Natural killer cell (primary cell): Measurements from ENCODE around the gene GNG7. TPM values are rescaled to one million over a fixed set of nuclear protein-coding genes. Genes with fewer than 3 reads are reported as not detected.

Experiments used
- ATAC-seq, 3 donors: fragments of 150-1000 bp in 2 of 3; fragments of 200-7000 bp in 1 of 3; cut with Tn5 transposase; 1 replicate in 1 of 3; 2 replicates in 2 of 3; pipeline ENCODE4 v1.10.0; 2021; ENCODE audit warnings: mild to moderate bottlenecking in 2 of 3, moderate library complexity in 2 of 3
- DNase-seq, 2 donors: peaks; one replicate each; pipeline versions ENCODE4 v3.0.0 to v3.0.0-alpha.2; 2013 to 2021; ENCODE audit warnings: mixed read lengths in 1 of 2
- H3K27ac ChIP-seq: one replicate; pipeline ENCODE4 v1.5.1; 2013; ENCODE audit warnings: mild to moderate bottlenecking, low read length
- H3K27me3 ChIP-seq: one replicate; pipeline ENCODE4 v1.6.1; 2013; ENCODE audit warnings: low read length; ENCODE audit not compliant: control insufficient read depth, insufficient read depth
- H3K36me3 ChIP-seq: one replicate; pipeline ENCODE4 v1.6.1; 2013; ENCODE audit warnings: low read length; ENCODE audit not compliant: control insufficient read depth, insufficient read depth
- H3K4me1 ChIP-seq: one replicate; pipeline ENCODE4 v1.6.1; 2013; ENCODE audit warnings: low read length; ENCODE audit not compliant: control insufficient read depth, insufficient read depth
- H3K4me3 ChIP-seq: one replicate; pipeline ENCODE4 v1.5.1; 2013; ENCODE audit warnings: low read length
- H3K9me3 ChIP-seq: one replicate; pipeline ENCODE4 v1.6.1; 2013; ENCODE audit warnings: low read length; ENCODE audit not compliant: control insufficient read depth, insufficient read depth
- H3K27ac Mint-ChIP-seq, 2 donors: one replicate each; pipeline ENCODE4 v1.8.0; 2022; ENCODE audit warnings: mild to moderate bottlenecking in 2 of 2, mixed read lengths in 2 of 2, moderate library complexity in 1 of 2
- H3K27me3 Mint-ChIP-seq, 2 donors: one replicate each; pipeline ENCODE4 v1.8.0; 2022; ENCODE audit warnings: low read depth in 2 of 2, mixed read lengths in 2 of 2
- H3K36me3 Mint-ChIP-seq: one replicate; pipeline ENCODE4 v1.8.0; 2022; ENCODE audit warnings: mixed read lengths
- H3K4me1 Mint-ChIP-seq, 2 donors: one replicate each; pipeline ENCODE4 v1.8.0; 2022; ENCODE audit warnings: mixed read lengths in 2 of 2
- H3K4me3 Mint-ChIP-seq: one replicate; pipeline ENCODE4 v1.8.0; 2022; ENCODE audit warnings: mild to moderate bottlenecking, moderate library complexity, mixed read lengths
- H3K9me3 Mint-ChIP-seq, 2 donors: one replicate each; pipeline ENCODE4 v1.8.0; 2022; ENCODE audit warnings: mixed read lengths in 2 of 2
- WGBS: methylation state at CpG from one replicate; pipeline ENCODE4 v1.1.7; 2013; ENCODE audit warnings: missing lambda C conversion rate; ENCODE audit not compliant: insufficient coverage; 5-methylcytosine and 5-hydroxymethylcytosine counted together
- intact Hi-C: fragments of 100-400 bp; cut with micrococcal nuclease; formaldehyde crosslinking; loops from one replicate; pipeline ENCODE4 v1.14.2; 2022
- total RNA-seq, 4 donors: library from RNA; stranded (reverse); fragments of 120-200 nt in 1 of 4; gene quantifications; one replicate each; pipeline versions ENCODE4 v1.2.3 to v1.2.4, GENCODE V29; 2013 to 2022
- TF ChIP-seq, protein P1 (sequence below): fragments of 200-600 bp; IDR thresholded peaks from one replicate; pipeline ENCODE4 v1.8.0; 2022; ENCODE audit warnings: antibody characterized with exemption

The GNG7 gene
- total RNA-seq, 3 donors from 2014 or later (not counting 1 experiment from before 2014, with no cell fraction given) = 0.75 to 4.8 (median 1.5) TPM

DNA sequence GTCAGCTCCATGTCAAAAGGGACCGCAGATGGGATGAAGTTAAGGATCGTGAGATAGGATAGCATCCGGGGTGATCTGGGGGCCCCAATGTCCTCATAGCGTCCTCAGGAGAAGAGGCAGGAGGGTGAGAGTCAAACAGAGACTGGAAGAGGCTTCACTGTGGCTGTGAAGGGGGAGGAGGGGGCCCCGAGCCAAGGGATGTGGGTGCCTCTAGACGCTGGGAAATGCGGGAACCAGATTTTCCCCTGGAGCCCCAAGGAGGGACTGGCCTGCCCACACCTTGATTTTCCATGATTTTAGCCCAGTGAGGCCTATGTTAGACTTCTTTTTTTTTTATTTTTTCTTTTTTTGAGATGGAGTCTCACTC, 61.2 kb downstream of the GNG7 start:
- intact Hi-C loops = no loop called here
- no peak overlapping the region for H3K27ac Mint-ChIP-seq
- H3K9me3 ChIP-seq = no peaks in the 10 kb centered on the region
- H3K4me3 ChIP-seq = no peak overlapping the region
- H3K27me3 Mint-ChIP-seq = peaks cover 0 to 2% of the 10 kb centered on the region in 2 donors
- peaks cover 4 to 14% of the 10 kb centered on the region in 2 donors for H3K4me1 Mint-ChIP-seq
- TF ChIP-seq, protein P1, sequence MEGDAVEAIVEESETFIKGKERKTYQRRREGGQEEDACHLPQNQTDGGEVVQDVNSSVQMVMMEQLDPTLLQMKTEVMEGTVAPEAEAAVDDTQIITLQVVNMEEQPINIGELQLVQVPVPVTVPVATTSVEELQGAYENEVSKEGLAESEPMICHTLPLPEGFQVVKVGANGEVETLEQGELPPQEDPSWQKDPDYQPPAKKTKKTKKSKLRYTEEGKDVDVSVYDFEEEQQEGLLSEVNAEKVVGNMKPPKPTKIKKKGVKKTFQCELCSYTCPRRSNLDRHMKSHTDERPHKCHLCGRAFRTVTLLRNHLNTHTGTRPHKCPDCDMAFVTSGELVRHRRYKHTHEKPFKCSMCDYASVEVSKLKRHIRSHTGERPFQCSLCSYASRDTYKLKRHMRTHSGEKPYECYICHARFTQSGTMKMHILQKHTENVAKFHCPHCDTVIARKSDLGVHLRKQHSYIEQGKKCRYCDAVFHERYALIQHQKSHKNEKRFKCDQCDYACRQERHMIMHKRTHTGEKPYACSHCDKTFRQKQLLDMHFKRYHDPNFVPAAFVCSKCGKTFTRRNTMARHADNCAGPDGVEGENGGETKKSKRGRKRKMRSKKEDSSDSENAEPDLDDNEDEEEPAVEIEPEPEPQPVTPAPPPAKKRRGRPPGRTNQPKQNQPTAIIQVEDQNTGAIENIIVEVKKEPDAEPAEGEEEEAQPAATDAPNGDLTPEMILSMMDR = no peak
- no peaks in the 10 kb centered on the region for H3K36me3 Mint-ChIP-seq
- WGBS = 93% methylated on average over 7 of the region's 7 CpGs
- no peaks in the 10 kb centered on the region for H3K9me3 Mint-ChIP-seq
- DNase-seq (no peak), ATAC-seq (no peak)
- no peaks in the 10 kb centered on the region for H3K36me3 ChIP-seq
- H3K27me3 ChIP-seq = no peaks in the 10 kb centered on the region
- no peak overlapping the region for H3K27ac ChIP-seq
- H3K4me3 Mint-ChIP-seq = no peak overlapping the region
- H3K4me1 ChIP-seq = peaks cover 15% of the 10 kb centered on the region

- peaks cover 16% of the 10 kb centered on the region for H3K4me1 ChIP-seq
- WGBS = 93% methylated on average over 17 of the region's 17 CpGs
- intact Hi-C loops = no loop called here
- no peaks in the 10 kb centered on the region for H3K9me3 ChIP-seq
- TF ChIP-seq, protein P1 = no peak
- DNase-seq (no peak), ATAC-seq (no peak)
- Mint-ChIP-seq H3K4me1 (peaks cover 4 to 14% of the 10 kb centered on the region in 2 donors), H3K36me3 (no peaks in the 10 kb centered on the region), H3K4me3 (no peak overlapping the region), H3K27me3 (peaks cover 0 to 2% of the 10 kb centered on the region in 2 donors), H3K9me3 (no peaks in the 10 kb centered on the region), H3K27ac (no peak overlapping the region)
- no peak overlapping the region for H3K4me3 ChIP-seq
- no peak overlapping the region for H3K27ac ChIP-seq
- H3K27me3 ChIP-seq = no peaks in the 10 kb centered on the region
- no peaks in the 10 kb centered on the region for H3K36me3 ChIP-seq
These were observed 61.7 kb downstream of the GNG7 start for GRCh38 chr19:2640563-2641331.

DNA sequence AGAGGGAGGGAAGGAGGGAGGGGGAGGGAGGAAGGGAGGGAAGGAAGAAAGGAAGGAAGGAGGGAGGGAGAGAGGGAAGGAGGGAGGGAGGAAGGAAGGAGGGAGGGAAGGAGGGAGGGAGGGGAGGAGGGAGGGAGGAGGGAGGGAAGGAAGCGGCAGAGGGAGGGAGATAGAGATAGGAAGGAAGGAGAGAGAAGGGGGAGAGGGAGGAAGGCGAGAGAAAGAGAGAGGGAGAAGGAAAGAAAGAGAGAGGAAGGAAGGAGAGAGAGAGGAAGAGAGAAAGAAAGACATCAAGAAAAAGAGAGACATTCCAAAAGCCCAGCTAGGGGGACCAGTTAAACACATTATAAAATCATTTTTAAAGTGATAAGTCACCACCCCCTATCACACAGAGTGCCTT, 62.5 kb downstream of the GNG7 start:
- ATAC-seq (no peak), DNase-seq (no peak)
- TF ChIP-seq, protein P1 = no peak
- Histone ChIP-seq H3K4me1 (peaks cover 16% of the 10 kb centered on the region), H3K9me3 (no peaks in the 10 kb centered on the region), H3K27me3 (no peaks in the 10 kb centered on the region), H3K36me3 (no peaks in the 10 kb centered on the region), H3K4me3 (no peak overlapping the region), H3K27ac (no peak overlapping the region)
- Mint-ChIP-seq H3K36me3 (no peaks in the 10 kb centered on the region), H3K27me3 (peaks cover 0 to 2% of the 10 kb centered on the region in 2 donors), H3K9me3 (no peaks in the 10 kb centered on the region), H3K4me3 (no peak overlapping the region), H3K27ac (no peak overlapping the region), H3K4me1 (peaks cover 4 to 14% of the 10 kb centered on the region in 2 donors)
- intact Hi-C loops = no loop called here
- 87% methylated on average over 2 of the region's 2 CpGs for WGBS
